C4-2B (cell line): Measurements from ENCODE around the gene GRID1.

Experiments used
- CTCF ChIP-seq: fragments of 450-650 bp; conservative IDR thresholded peaks from 2 replicates; pipeline ENCODE4 v1.5.1; 2017; ENCODE audit warnings: mild to moderate bottlenecking
- ZFX ChIP-seq: fragments of 450-650 bp; IDR thresholded peaks from 2 replicates; pipeline ENCODE4 v1.6.1; 2017

DNA sequence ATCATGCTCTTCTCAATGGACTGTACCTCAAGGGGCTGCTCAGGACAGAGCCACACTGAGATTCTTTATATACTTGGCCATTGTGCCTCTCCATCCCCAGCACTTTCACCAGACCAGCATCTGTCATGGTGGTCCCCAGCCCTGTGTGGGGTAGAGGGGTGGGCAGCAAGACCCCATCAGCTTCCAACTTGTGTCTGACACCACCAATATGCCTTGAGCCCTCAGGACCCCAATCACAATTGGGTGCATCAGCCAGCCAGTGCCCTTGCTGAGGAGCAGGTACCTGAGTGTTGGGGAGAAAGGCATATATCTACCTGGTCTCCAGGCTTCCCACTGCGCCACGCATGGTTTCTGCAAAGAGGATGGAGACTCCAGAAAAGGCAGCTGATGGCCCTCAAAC lies 56.3 kb downstream of the GRID1 start:
- no peak for TF ChIP-seq CTCF
- TF ChIP-seq ZFX: no peak
